Choroid plexus epithelial cell (primary cell): ENCODE results near the gene HES4.

Experiments
- DNase-seq: peaks from one replicate; pipeline ENCODE4 v3.0.0-alpha.2; 2010; ENCODE audit warnings: low read depth
- H3K4me3 ChIP-seq: 2 replicates; pipeline ENCODE4 v1.5.1; 2011; ENCODE audit warnings: low read depth, mild to moderate bottlenecking, control low read depth, low read length, moderate library complexity
- TF ChIP-seq, protein P1 (sequence below): conservative IDR thresholded peaks from 2 replicates; pipeline ENCODE4 v1.5.1; 2011; ENCODE audit warnings: low read depth, mild to moderate bottlenecking, control low read depth, inconsistent platforms, low read length, moderate library complexity

HES4 gene

DNA sequence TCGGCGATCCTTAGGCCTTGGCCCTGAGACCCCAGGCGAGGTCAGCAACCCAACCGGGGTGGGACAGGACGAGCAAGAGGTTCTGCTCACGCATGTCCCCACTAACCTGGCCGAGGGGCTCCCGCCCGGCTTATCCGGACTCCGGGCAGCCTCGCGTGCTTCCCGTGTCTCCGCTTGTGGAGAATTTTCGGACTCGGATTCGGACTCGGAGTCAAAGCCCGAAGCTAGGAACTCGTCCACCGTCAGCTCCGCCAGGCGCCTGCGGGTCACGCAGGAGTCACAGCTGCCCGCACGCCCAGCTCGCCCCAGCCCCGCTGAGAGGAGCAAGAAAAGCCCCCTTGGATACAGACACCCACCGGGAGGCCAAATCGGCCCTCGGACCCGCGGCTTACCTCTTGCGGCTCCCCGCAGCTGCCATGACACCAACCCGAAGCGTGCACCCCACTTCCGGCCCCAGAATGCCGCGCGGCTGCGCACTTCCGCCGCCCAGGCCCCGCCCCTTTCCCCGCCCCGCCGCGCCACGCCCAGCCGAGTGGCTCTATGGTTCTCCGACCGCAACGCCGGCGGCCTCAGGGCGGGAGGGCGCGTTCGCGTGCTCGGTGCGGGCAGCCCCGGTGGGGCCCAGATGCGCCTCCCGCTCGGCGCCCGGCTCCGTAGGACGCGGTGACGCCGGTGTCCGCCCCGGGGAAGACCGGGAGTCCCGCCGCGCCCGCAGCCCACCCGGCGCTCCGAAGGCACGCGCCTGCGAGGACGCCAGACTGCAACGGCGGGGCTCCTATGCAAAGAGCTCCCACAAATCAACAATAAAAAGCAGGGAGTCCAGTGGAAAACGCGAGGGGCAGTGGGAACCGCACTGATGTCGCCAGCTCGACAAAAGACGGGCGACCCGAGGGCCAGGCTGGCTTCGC is 40.8 kb downstream of the HES4 start, which contains the start of gene NOC2L:
TSS of gene NOC2L (minus strand) at position 434 of the 908 bp plus-strand sequence. CDS start at position 418, 16 bp downstream.
- H3K4me3 ChIP-seq, result peak within 1 kb of the TSS; percentile 94
- TF ChIP-seq, protein P1, sequence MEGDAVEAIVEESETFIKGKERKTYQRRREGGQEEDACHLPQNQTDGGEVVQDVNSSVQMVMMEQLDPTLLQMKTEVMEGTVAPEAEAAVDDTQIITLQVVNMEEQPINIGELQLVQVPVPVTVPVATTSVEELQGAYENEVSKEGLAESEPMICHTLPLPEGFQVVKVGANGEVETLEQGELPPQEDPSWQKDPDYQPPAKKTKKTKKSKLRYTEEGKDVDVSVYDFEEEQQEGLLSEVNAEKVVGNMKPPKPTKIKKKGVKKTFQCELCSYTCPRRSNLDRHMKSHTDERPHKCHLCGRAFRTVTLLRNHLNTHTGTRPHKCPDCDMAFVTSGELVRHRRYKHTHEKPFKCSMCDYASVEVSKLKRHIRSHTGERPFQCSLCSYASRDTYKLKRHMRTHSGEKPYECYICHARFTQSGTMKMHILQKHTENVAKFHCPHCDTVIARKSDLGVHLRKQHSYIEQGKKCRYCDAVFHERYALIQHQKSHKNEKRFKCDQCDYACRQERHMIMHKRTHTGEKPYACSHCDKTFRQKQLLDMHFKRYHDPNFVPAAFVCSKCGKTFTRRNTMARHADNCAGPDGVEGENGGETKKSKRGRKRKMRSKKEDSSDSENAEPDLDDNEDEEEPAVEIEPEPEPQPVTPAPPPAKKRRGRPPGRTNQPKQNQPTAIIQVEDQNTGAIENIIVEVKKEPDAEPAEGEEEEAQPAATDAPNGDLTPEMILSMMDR, result no peak
- peak; percentile 90 for DNase-seq

DNA sequence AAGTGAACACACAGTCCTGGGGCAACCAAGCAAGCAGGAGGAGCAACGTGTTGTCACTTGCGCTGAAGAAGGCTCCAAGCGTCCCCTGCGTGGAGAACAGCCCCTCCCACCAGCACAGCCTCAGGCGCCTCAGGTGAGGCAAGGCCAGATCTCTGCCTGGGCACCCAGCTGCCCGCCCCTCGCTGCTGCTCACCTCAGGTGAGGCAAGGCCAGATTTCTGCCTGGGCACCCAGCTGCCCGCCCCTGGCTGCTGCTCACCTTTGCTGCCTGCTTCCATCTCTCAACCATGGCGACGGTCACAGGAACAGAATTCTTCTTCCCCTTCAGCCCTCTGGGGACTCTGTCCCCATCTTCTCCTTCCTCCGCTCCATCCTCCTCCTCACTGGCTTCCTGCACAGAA is 43.3 kb downstream of the HES4 start:
- TF ChIP-seq, protein P1, result no peak
- no peak for DNase-seq
- no peak overlapping the region for H3K4me3 ChIP-seq

DNA sequence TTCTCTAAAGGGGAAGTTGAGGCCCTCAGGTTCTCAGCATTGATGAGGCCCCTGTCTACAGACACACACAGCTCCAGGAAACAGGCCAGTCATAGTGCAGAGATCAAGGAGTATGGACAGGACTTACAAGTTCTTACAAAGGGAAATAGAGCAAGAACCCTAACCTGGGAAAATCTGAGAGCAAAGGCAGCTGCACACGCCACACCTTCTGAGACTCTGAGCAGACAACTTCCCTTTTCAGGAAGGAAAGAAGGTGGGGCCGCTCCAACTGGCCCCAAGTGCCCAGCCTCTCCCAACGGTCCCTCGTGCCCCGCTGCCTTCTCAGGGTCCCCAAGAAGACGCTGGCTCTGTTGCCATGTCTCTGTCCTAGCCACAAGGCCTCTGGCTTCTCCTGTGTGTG is 44.4 kb downstream of the HES4 start:
- TF ChIP-seq, protein P1, result no peak
- no peak for DNase-seq
- no peak overlapping the region for H3K4me3 ChIP-seq

DNA sequence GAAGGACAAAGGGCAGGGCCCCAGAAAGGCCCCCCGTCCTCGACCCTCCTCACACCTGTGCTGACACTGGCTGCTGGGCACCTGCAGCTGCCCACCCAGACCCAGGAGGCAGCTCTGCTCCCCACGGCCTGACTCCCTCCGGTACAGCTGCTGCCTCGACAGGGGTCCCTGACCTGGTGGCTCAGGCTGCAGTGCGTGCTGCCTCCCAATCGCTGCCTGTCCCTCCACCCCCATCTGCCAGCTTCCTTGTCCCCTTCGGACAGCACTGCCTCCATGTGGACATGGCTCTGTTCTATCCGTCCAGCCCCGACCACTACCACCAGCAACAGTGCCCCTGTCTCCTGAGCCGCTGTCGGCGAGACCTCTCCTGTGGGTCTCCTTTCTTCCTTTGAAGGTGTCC is 45.0 kb downstream of the HES4 start:
- H3K4me3 ChIP-seq, result no peak overlapping the region
- no peak for DNase-seq
- TF ChIP-seq, protein P1, result no peak

DNA sequence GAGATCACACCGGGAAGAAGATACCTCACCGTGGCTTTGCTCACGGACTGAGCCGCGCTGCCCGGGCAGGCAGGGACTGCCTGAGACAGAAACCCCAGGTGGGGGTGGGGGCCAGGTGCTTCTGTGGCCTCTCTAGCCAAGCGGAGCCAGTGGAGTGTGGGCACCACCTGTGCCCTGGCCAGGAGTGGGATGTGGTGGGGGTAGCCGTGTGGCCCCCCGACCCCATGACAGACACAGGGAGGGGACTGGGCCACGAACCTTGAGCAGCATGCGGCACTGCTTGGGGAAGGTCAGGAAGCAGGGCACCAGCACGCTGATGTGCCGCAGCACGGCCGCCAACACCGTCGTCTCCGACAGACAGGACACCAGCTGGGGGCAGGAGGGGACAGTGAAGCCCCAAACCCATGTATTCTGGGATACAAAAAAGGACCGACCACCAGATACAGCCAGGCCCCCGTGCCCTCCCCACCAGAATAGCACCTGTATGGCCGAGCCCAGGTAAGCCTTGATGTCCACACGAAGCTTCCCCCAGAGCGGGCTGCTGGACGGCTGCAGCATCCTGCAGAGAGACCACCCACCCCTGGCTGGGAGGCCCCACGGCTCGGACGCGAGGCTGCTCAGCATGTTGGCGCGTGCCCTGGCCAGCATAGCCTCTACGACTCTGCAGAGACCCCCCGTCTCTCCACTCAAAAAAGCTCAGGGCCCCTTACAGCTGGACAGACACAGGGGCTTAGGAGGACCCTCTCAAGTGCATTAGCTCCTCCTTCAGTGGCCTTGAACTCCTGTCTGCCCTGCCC is 46.2 kb downstream of the HES4 start:
- H3K4me3 ChIP-seq, result no peak overlapping the region
- TF ChIP-seq, protein P1, result no peak
- no peak for DNase-seq

DNA sequence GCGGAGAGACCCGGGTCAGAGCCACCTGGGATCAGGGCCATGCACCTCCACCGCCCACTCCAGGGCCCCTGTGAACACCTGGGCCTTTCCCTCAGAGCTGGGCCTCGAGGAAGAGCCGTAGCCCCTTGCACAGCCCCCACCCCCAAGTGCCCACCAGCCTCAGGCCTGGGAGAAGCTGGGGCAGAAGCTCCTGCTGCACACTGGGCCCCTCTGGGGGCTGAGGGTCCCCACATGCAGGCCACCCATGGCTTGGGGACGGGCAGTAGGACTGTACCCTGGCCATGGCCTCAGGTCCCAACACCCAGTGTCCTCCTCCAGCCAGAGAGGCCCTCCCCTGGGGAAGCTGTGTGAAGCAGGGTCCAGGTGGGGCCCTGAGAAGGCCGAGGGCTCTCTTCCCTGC is 47.3 kb downstream of the HES4 start:
- H3K4me3 ChIP-seq, result no peak overlapping the region
- TF ChIP-seq, protein P1, result no peak
- DNase-seq, result no peak
